ENCODE measurements around the gene LRRC7.
"Not testable (repeated sequence)": the region's sequence is repeated elsewhere in the genome, so short reads cannot be mapped to it uniquely, and the experiment has no call there.

Gene LRRC7

DNA sequence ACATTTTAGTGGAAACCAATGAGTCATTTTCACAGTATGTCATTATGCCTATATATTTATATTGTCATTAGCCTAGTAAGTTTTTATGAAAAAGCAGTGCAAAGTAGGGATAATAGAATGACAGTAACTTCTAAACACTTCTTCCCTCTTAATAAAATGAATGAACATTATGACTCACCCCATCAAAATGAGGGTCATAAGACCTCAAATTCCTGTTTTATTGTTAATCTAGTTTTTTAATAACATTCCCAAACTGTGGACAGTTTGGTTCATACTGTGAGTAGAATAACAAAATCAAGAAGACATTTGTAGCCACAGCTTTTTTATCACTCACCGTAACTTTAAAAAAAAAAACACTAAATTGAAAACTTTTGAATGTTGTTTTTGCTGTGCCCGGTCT is 477.1 kb downstream of the LRRC7 start:
- no peaks in the 10 kb centered on the region for H3F3A ChIP-seq (ENCODE audit: insufficient read depth, low read length)
- no peak overlapping the region for H3K4me3 ChIP-seq (ENCODE audit: low read length)
- H3K4me2 ChIP-seq (ENCODE audit: low read depth, low read length) = no peak overlapping the region

GRCh38 chr1:70045581-70045980 is 477.9 kb downstream of the LRRC7 start:
- H4K20me1 ChIP-seq (ENCODE audit: insufficient read depth, low read length); H3K27me3 ChIP-seq (replicated peaks; ENCODE audit: insufficient read depth, low read length); H3K4me1 ChIP-seq (ENCODE audit: low read length); H2AFZ ChIP-seq (ENCODE audit: low read length); DNase-seq; H3K4me2 ChIP-seq (ENCODE audit: low read depth, low read length); H3F3A ChIP-seq (ENCODE audit: insufficient read depth, low read length); H3K27ac ChIP-seq (ENCODE audit: low read length); H3K36me3 ChIP-seq (replicated peaks; ENCODE audit: insufficient read depth, low read length); H3K4me3 ChIP-seq (ENCODE audit: low read length); H3K9me3 ChIP-seq (replicated peaks; ENCODE audit: insufficient read depth, low read length); H3K9ac ChIP-seq (ENCODE audit: low read length); H3K79me2 ChIP-seq (ENCODE audit: low read length); H3K9me2 ChIP-seq (replicated peaks; ENCODE audit: insufficient read depth, low read length): not testable (repeated sequence)

More for the DNA sequence above, 477.1 kb downstream of the LRRC7 start:
- no peak overlapping the region for H3K27ac ChIP-seq (ENCODE audit: low read length)
- H3K4me1 ChIP-seq (ENCODE audit: low read length) = no peaks in the 10 kb centered on the region
- no peaks in the 10 kb centered on the region for H3K79me2 ChIP-seq (ENCODE audit: low read length)
- H3K9me3 ChIP-seq (replicated peaks; ENCODE audit: insufficient read depth, low read length) = no peaks in the 10 kb centered on the region
- H3K36me3 ChIP-seq (replicated peaks; ENCODE audit: insufficient read depth, low read length) = no peaks in the 10 kb centered on the region
- no peak for TF ChIP-seq EZH2phosphoT487 (IDR thresholded peaks at IDR 0.05; ENCODE audit: low read length)
- no peaks in the 10 kb centered on the region for H4K20me1 ChIP-seq (ENCODE audit: insufficient read depth, low read length)
- no peaks in the 10 kb centered on the region for H3K27me3 ChIP-seq (replicated peaks; ENCODE audit: insufficient read depth, low read length)
- H3K9me2 ChIP-seq (replicated peaks; ENCODE audit: insufficient read depth, low read length) = no peaks in the 10 kb centered on the region
- H3K9ac ChIP-seq (ENCODE audit: low read length) = no peak overlapping the region
- H2AFZ ChIP-seq (ENCODE audit: low read length) = no peak overlapping the region
- no peak for DNase-seq

GRCh38 chr1:70048336-70049094 is 480.8 kb downstream of the LRRC7 start:
- no peaks in the 10 kb centered on the region for H3K27me3 ChIP-seq (replicated peaks; ENCODE audit: insufficient read depth, low read length)
- H3K9ac ChIP-seq (ENCODE audit: low read length) = no peak overlapping the region
- no peak overlapping the region for H2AFZ ChIP-seq (ENCODE audit: low read length)
- no peak for DNase-seq
- H3K4me2 ChIP-seq (ENCODE audit: low read depth, low read length) = no peak overlapping the region
- H3K4me3 ChIP-seq (ENCODE audit: low read length) = no peak overlapping the region
- no peaks in the 10 kb centered on the region for H4K20me1 ChIP-seq (ENCODE audit: insufficient read depth, low read length)
- no peak for TF ChIP-seq EZH2 (optimal IDR thresholded peaks at IDR 0.05; ENCODE audit: low read depth, low read length)
- H3K4me1 ChIP-seq (ENCODE audit: low read length) = no peaks in the 10 kb centered on the region
- H3K9me3 ChIP-seq (replicated peaks; ENCODE audit: insufficient read depth, low read length) = no peaks in the 10 kb centered on the region
- H3K36me3 ChIP-seq (replicated peaks; ENCODE audit: insufficient read depth, low read length) = no peaks in the 10 kb centered on the region
- no peaks in the 10 kb centered on the region for H3K9me2 ChIP-seq (replicated peaks; ENCODE audit: insufficient read depth, low read length)
- H3K27ac ChIP-seq (ENCODE audit: low read length) = no peak overlapping the region
- H3K79me2 ChIP-seq (ENCODE audit: low read length) = no peaks in the 10 kb centered on the region
- H3F3A ChIP-seq (ENCODE audit: insufficient read depth, low read length) = no peaks in the 10 kb centered on the region

DNA sequence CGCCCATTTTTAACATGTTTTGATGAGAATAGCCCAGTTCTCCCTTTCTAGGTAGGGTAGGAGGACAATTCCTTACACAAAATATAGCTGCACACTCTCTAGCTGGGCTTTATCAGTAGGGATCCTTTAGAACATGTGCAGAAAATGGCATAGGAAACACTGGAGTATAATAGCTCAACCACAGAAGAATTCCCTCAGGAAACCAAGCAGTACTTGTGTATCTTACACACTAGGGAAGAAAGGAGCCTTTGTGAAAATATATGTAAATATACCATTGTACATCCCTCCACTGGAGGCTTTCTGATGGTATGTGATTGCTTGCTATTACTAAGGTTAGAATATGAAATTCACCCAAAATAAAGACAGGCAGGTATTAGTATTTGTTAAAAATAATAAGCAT is 484.2 kb downstream of the LRRC7 start:
- no peaks in the 10 kb centered on the region for H3K36me3 ChIP-seq (replicated peaks; ENCODE audit: insufficient read depth, low read length)
- no peak overlapping the region for H3K4me2 ChIP-seq (ENCODE audit: low read depth, low read length)
- no peak for TF ChIP-seq EZH2 (optimal IDR thresholded peaks at IDR 0.05; ENCODE audit: low read depth, low read length)
- TF ChIP-seq CTCF (IDR thresholded peaks at IDR 0.05; ENCODE audit: low read length) = no peak
- no peak for TF ChIP-seq EZH2phosphoT487 (IDR thresholded peaks at IDR 0.05; ENCODE audit: low read length)
- no peaks in the 10 kb centered on the region for H3K9me2 ChIP-seq (replicated peaks; ENCODE audit: insufficient read depth, low read length)
- H4K20me1 ChIP-seq (ENCODE audit: insufficient read depth, low read length) = no peaks in the 10 kb centered on the region
- H3K9me3 ChIP-seq (replicated peaks; ENCODE audit: insufficient read depth, low read length) = no peaks in the 10 kb centered on the region
- H3K27ac ChIP-seq (ENCODE audit: low read length) = no peak overlapping the region
- H3K4me3 ChIP-seq (ENCODE audit: low read length) = no peak overlapping the region
- no peaks in the 10 kb centered on the region for H3K4me1 ChIP-seq (ENCODE audit: low read length)
- H2AFZ ChIP-seq (ENCODE audit: low read length) = no peak overlapping the region
- H3F3A ChIP-seq (ENCODE audit: insufficient read depth, low read length) = no peaks in the 10 kb centered on the region
- no peaks in the 10 kb centered on the region for H3K79me2 ChIP-seq (ENCODE audit: low read length)
- H3K27me3 ChIP-seq (replicated peaks; ENCODE audit: insufficient read depth, low read length) = no peaks in the 10 kb centered on the region
- H3K9ac ChIP-seq (ENCODE audit: low read length) = no peak overlapping the region
- DNase-seq = no peak

GRCh38 chr1:70057500-70057899 is 489.8 kb downstream of the LRRC7 start:
- Histone ChIP-seq H3K4me3 (ENCODE audit: low read length) (no peak overlapping the region), H2AFZ (ENCODE audit: low read length) (no peak overlapping the region), H4K20me1 (ENCODE audit: insufficient read depth, low read length) (no peaks in the 10 kb centered on the region), H3K27me3 (replicated peaks; ENCODE audit: insufficient read depth, low read length) (no peaks in the 10 kb centered on the region), H3K9me3 (replicated peaks; ENCODE audit: insufficient read depth, low read length) (no peaks in the 10 kb centered on the region), H3K79me2 (ENCODE audit: low read length) (no peaks in the 10 kb centered on the region), H3K36me3 (replicated peaks; ENCODE audit: insufficient read depth, low read length) (no peaks in the 10 kb centered on the region), H3F3A (ENCODE audit: insufficient read depth, low read length) (no peaks in the 10 kb centered on the region), H3K9me2 (replicated peaks; ENCODE audit: insufficient read depth, low read length) (no peaks in the 10 kb centered on the region), H3K27ac (ENCODE audit: low read length) (no peak overlapping the region), H3K4me1 (ENCODE audit: low read length) (no peaks in the 10 kb centered on the region), H3K4me2 (ENCODE audit: low read depth, low read length) (no peak overlapping the region), H3K9ac (ENCODE audit: low read length) (no peak overlapping the region)
- no peak for DNase-seq
- no peak for TF ChIP-seq EZH2 (optimal IDR thresholded peaks at IDR 0.05; ENCODE audit: low read depth, low read length)
- TF ChIP-seq CTCF (IDR thresholded peaks at IDR 0.05; ENCODE audit: low read length) = no peak
- TF ChIP-seq EZH2phosphoT487 (IDR thresholded peaks at IDR 0.05; ENCODE audit: low read length) = no peak
